Panc1 (cell line): ENCODE results near the gene GFER. TPM values are rescaled to one million over a fixed set of nuclear protein-coding genes. Genes with fewer than 3 reads are reported as not detected.

Experiments used
- ATAC-seq: fragments of 200-7000 bp; cut with Tn5 transposase; 2 replicates; pipeline ENCODE4 v1.9.1; 2020; ENCODE audit warnings: mild to moderate bottlenecking, moderate library complexity
- BruUV-seq: library from RNA; stranded (reverse); fragments of 400-500 nt; replicated peaks from 2 replicates; lab custom pipeline; 2021; lab: Mats Ljungman, UMichigan
- CTCF ChIA-PET: fragments of 300-600 bp; sonication (Branson Sonifier 250); formaldehyde crosslinking; loops from one replicate; lab custom pipeline; 2022; ENCODE audit warnings: antibody characterized with exemption; lab: Charles Lee
- POLR2A ChIA-PET: fragments of 300-600 bp; sonication (Branson Sonifier 250); formaldehyde crosslinking; loops from one replicate; lab custom pipeline; 2022; ENCODE audit warnings: antibody characterized with exemption; lab: Charles Lee
- DNase-seq: peaks from one replicate; pipeline ENCODE4 v3.0.0-alpha.2; 2010; ENCODE audit warnings: low read depth, low spot score
- H3K27ac ChIP-seq: 2 replicates; pipeline ENCODE4 v1.5.1; 2011; ENCODE audit warnings: mild to moderate bottlenecking, low read length, inconsistent platforms
- H3K27me3 ChIP-seq: fragments of 200-500 bp; sonication (Bioruptor generic); 2 replicates; pipeline ENCODE4 v1.6.0; 2014; ENCODE audit warnings: low read length, inconsistent platforms; ENCODE audit not compliant: control insufficient read depth, insufficient read depth
- H3K36me3 ChIP-seq: fragments of 200-500 bp; sonication (Bioruptor generic); 2 replicates; pipeline ENCODE4 v1.5.1; 2014; ENCODE audit warnings: inconsistent platforms, mild to moderate bottlenecking, low read length, moderate library complexity; ENCODE audit not compliant: control insufficient read depth, insufficient read depth
- H3K4me1 ChIP-seq: 2 replicates; pipeline ENCODE4 v1.5.1; 2011; ENCODE audit warnings: inconsistent platforms, mild to moderate bottlenecking, low read length, moderate library complexity; ENCODE audit not compliant: control insufficient read depth, insufficient read depth
- H3K4me3 ChIP-seq, 2 experiments: 2 replicates each; pipeline ENCODE4 v1.5.1; 2011 to 2012; ENCODE audit warnings: low read depth in 2 of 2, low read length in 2 of 2, mild to moderate bottlenecking in 2 of 2, inconsistent platforms in 1 of 2, moderate library complexity in 1 of 2
- H3K9me3 ChIP-seq: fragments of 200-500 bp; sonication (Bioruptor generic); 2 replicates; pipeline ENCODE4 v1.5.1; 2014; ENCODE audit warnings: low read depth, mild to moderate bottlenecking, inconsistent platforms, low read length, moderate library complexity; ENCODE audit not compliant: control insufficient read depth, insufficient read depth
- CTCF ChIP-seq: fragments of 450-650 bp; IDR thresholded peaks from 2 replicates; pipeline ENCODE4 v1.5.1; 2017; ENCODE audit warnings: mild to moderate bottlenecking
- POLR2AphosphoS5 ChIP-seq: IDR thresholded peaks from 2 replicates; pipeline ENCODE4 v1.6.1; 2012; ENCODE audit warnings: mild to moderate bottlenecking, low read depth, low read length, moderate library complexity
- REST ChIP-seq, 2 experiments: IDR thresholded peaks; 2 replicates each; pipeline ENCODE4 v1.6.1; 2011 to 2012; ENCODE audit warnings: low read depth in 2 of 2, control low read depth in 1 of 2, low read length in 1 of 2, mild to moderate bottlenecking in 1 of 2, moderate library complexity in 1 of 2; ENCODE audit not compliant: insufficient read depth in 1 of 2
- SIN3A ChIP-seq: IDR thresholded peaks from 2 replicates; pipeline ENCODE4 v1.6.1; 2012; ENCODE audit warnings: low read depth, mild to moderate bottlenecking, low read length, moderate library complexity, borderline replicate concordance; ENCODE audit not compliant: insufficient read depth
- TCF7L2 ChIP-seq: IDR thresholded peaks from 2 replicates; pipeline ENCODE4 v1.6.1; 2011; ENCODE audit warnings: mild to moderate bottlenecking, low read depth, low read length, inconsistent platforms
- in situ Hi-C: cut with HindIII; loops from 2 replicates; pipeline ENCODE4 v1.10.0; 2016; ENCODE audit warnings: low sequenced_read_pairs, low pct_unique_long_range_greater_than_20kb
- intact Hi-C: fragments of 100-400 bp; cut with micrococcal nuclease; formaldehyde crosslinking; loops from one replicate; pipeline ENCODE4 v1.10.0; 2022; ENCODE audit not compliant: unreplicated experiment
- total RNA-seq: library from RNA; stranded (reverse); gene quantifications from one replicate; pipeline ENCODE4 v1.2.1, GENCODE V29; 2021; ENCODE audit not compliant: unreplicated experiment

GFER gene
- total RNA-seq, 1 experiment from 2014 or later: 49.2 TPM

- Histone ChIP-seq H3K4me1 (peaks cover 3% of the 10 kb centered on the region; the same call in 1 of the 2 replicates), H3K27ac (no peak overlapping the region), H3K27me3 (no peaks in the 10 kb centered on the region), H3K36me3 (no peaks in the 10 kb centered on the region; the same call in 1 of the 2 replicates), H3K9me3 (no peaks in the 10 kb centered on the region), H3K4me3 (no peak overlapping the region)
- ChIA-PET POLR2A (no interaction called here), CTCF (no interaction called here)
- BruUV-seq: no TSS peak
- ATAC-seq (no peak), DNase-seq (no peak)
- in situ Hi-C loops: no loop called here
- intact Hi-C loops: no loop called here
- no peak for TF ChIP-seq CTCF
Observed at GRCh38 chr16:2015947-2016208, 31.9 kb downstream of the GFER start.

- intact Hi-C loops: no loop called here
- BruUV-seq: no TSS peak
- Histone ChIP-seq H3K27ac (no peak overlapping the region), H3K27me3 (no peaks in the 10 kb centered on the region), H3K4me1 (peaks cover 3% of the 10 kb centered on the region; the same call in 1 of the 2 replicates), H3K36me3 (no peaks in the 10 kb centered on the region; the same call in 1 of the 2 replicates), H3K4me3 (no peak overlapping the region), H3K9me3 (no peaks in the 10 kb centered on the region)
- ChIA-PET CTCF (no interaction called here), POLR2A (interaction anchor here (0.5 kb wide), 1 partner anchor 140 kb away, joined by 3 read pairs; no protein-coding TSS in a partner anchor)
- in situ Hi-C loops: no loop called here
- DNase-seq (no peak), ATAC-seq (no peak)
- no peak for TF ChIP-seq TCF7L2
- TF ChIP-seq CTCF: peak; percentile 44
Observed at GRCh38 chr16:2016407-2016922, 32.5 kb downstream of the GFER start.

- H3K27me3 ChIP-seq: no peaks in the 10 kb centered on the region
- ChIA-PET POLR2A (no interaction called here), CTCF (interaction anchor here (0.7 kb wide), 1 partner anchor 18 kb away, joined by 3 read pairs; no protein-coding TSS in a partner anchor)
- TF ChIP-seq SIN3A (no peak), REST (IDR thresholded peaks at IDR 0.05; ENCODE audit: insufficient read depth in 1 of 2, low read depth in 2 of 2, low read length in 1 of 2) (no peak), CTCF (no peak), TCF7L2 (no peak), POLR2AphosphoS5 (no peak)
- no TSS peak for BruUV-seq
- in situ Hi-C loops (no loop called here), intact Hi-C loops (no loop called here)
- ATAC-seq (no peak), DNase-seq (no peak)
- H3K4me3 ChIP-seq: peak within 1 kb of the TSS; percentile 15 to 24; a peak in 3 of 4 replicates
- H3K27ac ChIP-seq: no peak within 1 kb of the TSS
- no peaks in the 10 kb centered on the region; the same call in 1 of the 2 replicates for H3K36me3 ChIP-seq
- H3K4me1 ChIP-seq: peaks cover 11% of the 10 kb centered on the region
- no peaks in the 10 kb centered on the region for H3K9me3 ChIP-seq
Observed at GRCh38 chr16:2019518-2019920, 35.5 kb downstream of the GFER start, which contains the start of gene NPW. Gene NPW, plus strand, starts transcription at chr16:2019785.
